ENCODE results near the gene ANKRD55. TPM values are rescaled to one million over a fixed set of nuclear protein-coding genes. Genes with fewer than 3 reads are reported as not detected.

Gene ANKRD55
- total and polyA plus RNA-seq, 2 donors (not counting 1 experiment from before 2014, with no cell fraction given), result not detected

DNA sequence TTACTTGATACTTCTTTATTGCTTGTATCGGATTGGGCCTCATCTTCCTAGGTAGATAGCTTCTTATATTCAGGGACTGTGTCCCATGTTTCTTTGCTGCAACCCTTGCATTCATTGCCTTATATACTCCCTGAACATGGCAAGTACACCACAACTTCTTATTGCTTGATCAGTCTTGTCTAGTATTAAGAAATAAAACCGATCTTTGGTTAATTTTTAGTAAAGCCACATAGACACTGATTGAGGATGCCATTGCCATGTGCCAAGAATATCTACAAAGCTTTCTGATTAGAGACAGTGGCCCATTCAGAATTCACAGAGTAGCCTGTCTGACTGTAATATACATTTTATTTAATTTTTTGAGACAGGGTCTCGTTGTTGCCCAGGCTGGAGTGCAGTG is 34.7 kb upstream of the ANKRD55 start:
- Histone ChIP-seq H2AFZ (ENCODE audit: low read length) (no peak overlapping the region), H3K9ac (ENCODE audit: insufficient read depth, low read length) (no peak overlapping the region), H3K4me2 (ENCODE audit: extremely low read depth, insufficient read depth, low read length) (no peak overlapping the region), H3K27ac (ENCODE audit: insufficient read depth, low read length) (no peak overlapping the region), H3K36me3 (ENCODE audit: control insufficient read depth, insufficient read depth, low read length) (no peaks in the 10 kb centered on the region), H3K9me3 (ENCODE audit: control insufficient read depth, insufficient read depth, low read depth, low read length) (no peaks in the 10 kb centered on the region), H3K79me2 (ENCODE audit: control insufficient read depth, insufficient read depth, low read length) (no peaks in the 10 kb centered on the region), H3K4me3 (replicated peaks in 1 of 4; ENCODE audit: control extremely low read depth in 1 of 4, insufficient read depth in 1 of 4, low read depth in 3 of 4, low read length in 4 of 4) (no peak overlapping the region), H3K27me3 (ENCODE audit: control insufficient read depth, insufficient read depth, low read length) (no peaks in the 10 kb centered on the region), H4K20me1 (ENCODE audit: control insufficient read depth, extremely low read depth, insufficient read depth, low read length) (no peaks in the 10 kb centered on the region), H3K4me1 (ENCODE audit: control insufficient read depth, extremely low read depth, insufficient read depth, low read length) (no peaks in the 10 kb centered on the region)
- TF ChIP-seq, protein P1, sequence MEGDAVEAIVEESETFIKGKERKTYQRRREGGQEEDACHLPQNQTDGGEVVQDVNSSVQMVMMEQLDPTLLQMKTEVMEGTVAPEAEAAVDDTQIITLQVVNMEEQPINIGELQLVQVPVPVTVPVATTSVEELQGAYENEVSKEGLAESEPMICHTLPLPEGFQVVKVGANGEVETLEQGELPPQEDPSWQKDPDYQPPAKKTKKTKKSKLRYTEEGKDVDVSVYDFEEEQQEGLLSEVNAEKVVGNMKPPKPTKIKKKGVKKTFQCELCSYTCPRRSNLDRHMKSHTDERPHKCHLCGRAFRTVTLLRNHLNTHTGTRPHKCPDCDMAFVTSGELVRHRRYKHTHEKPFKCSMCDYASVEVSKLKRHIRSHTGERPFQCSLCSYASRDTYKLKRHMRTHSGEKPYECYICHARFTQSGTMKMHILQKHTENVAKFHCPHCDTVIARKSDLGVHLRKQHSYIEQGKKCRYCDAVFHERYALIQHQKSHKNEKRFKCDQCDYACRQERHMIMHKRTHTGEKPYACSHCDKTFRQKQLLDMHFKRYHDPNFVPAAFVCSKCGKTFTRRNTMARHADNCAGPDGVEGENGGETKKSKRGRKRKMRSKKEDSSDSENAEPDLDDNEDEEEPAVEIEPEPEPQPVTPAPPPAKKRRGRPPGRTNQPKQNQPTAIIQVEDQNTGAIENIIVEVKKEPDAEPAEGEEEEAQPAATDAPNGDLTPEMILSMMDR (conservative IDR thresholded peaks at IDR 0.05 in 1 of 2, IDR thresholded peaks at IDR 0.05 in 1 of 2; ENCODE audit: low read depth in 1 of 2, low read length in 2 of 2), result no peak
- TF ChIP-seq EZH2 (IDR thresholded peaks at IDR 0.05; ENCODE audit: low read length, missing control alignments), result no peak
- no peak for DNase-seq (ENCODE audit: low read depth in 2 of 2)

DNA sequence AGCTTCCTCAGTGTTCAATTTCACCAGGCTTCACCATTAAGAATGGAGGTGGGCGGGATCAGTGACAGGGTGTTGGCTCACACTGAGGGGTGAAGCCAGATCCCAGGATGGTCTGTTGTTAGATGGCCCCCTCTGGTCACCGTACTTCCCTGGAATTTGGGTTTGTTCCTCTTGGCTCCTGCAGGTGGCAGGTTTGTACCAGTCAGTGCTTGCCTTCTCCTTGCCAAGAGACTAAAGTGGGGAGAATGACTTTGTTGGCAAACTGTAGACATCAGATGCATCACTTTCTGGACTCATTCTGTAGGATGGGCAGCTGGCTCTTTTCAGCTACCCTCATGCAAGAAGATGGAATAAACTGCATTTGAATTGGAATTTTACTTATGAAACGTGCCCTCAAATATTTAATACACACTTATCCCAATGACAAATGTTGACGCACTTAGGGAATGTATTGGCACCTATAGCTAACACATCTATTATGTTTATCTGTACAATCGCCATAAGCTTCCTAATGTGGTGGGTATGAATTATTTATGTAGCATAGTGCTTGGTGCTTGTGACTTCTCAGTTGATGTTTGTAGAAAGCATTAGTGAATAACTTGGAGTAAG is 31.4 kb upstream of the ANKRD55 start:
- no peaks in the 10 kb centered on the region for H3K27me3 ChIP-seq (ENCODE audit: control insufficient read depth, insufficient read depth, low read length)
- no peak overlapping the region for H2AFZ ChIP-seq (ENCODE audit: low read length)
- H3K27ac ChIP-seq (ENCODE audit: insufficient read depth, low read length), result no peak overlapping the region
- no peaks in the 10 kb centered on the region for H4K20me1 ChIP-seq (ENCODE audit: control insufficient read depth, extremely low read depth, insufficient read depth, low read length)
- no peak overlapping the region for H3K4me3 ChIP-seq (replicated peaks in 1 of 4; ENCODE audit: control extremely low read depth in 1 of 4, insufficient read depth in 1 of 4, low read depth in 3 of 4, low read length in 4 of 4)
- no peaks in the 10 kb centered on the region for H3K9me3 ChIP-seq (ENCODE audit: control insufficient read depth, insufficient read depth, low read depth, low read length)
- no peaks in the 10 kb centered on the region for H3K79me2 ChIP-seq (ENCODE audit: control insufficient read depth, insufficient read depth, low read length)
- DNase-seq (ENCODE audit: low read depth in 2 of 2), result peak; percentile 41 to 46
- H3K4me1 ChIP-seq (ENCODE audit: control insufficient read depth, extremely low read depth, insufficient read depth, low read length), result peaks cover 5% of the 10 kb centered on the region
- H3K36me3 ChIP-seq (ENCODE audit: control insufficient read depth, insufficient read depth, low read length), result no peaks in the 10 kb centered on the region
- TF ChIP-seq, protein P1 (conservative IDR thresholded peaks at IDR 0.05 in 1 of 2, IDR thresholded peaks at IDR 0.05 in 1 of 2; ENCODE audit: low read depth in 1 of 2, low read length in 2 of 2), result peak; percentile 36 to 45
- TF ChIP-seq EZH2 (IDR thresholded peaks at IDR 0.05; ENCODE audit: low read length, missing control alignments), result no peak
- H3K4me2 ChIP-seq (ENCODE audit: extremely low read depth, insufficient read depth, low read length), result no peak overlapping the region
- no peak overlapping the region for H3K9ac ChIP-seq (ENCODE audit: insufficient read depth, low read length)

DNA sequence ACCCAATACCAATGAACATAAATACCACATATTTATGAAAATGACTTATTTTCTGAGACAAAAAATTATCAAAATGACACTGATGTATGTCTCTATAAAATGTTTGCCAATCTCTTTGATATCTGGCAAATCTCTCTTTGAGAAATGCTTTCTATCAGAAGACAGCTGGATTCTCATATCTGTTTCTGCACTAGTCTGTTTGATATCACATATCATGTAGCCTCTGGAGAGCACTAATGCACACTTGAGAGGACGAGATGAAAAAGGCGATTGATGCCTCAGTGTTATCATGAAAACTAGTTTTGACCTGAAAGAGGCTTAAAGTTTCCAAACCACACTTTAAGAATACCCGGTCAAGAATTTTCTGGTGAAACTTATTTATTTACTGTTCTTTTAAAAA is 29.1 kb upstream of the ANKRD55 start:
- Histone ChIP-seq H3K9ac (ENCODE audit: insufficient read depth, low read length) (no peak overlapping the region), H3K9me3 (ENCODE audit: control insufficient read depth, insufficient read depth, low read depth, low read length) (no peaks in the 10 kb centered on the region), H3K4me3 (replicated peaks in 1 of 4; ENCODE audit: control extremely low read depth in 1 of 4, insufficient read depth in 1 of 4, low read depth in 3 of 4, low read length in 4 of 4) (no peak overlapping the region), H3K4me1 (ENCODE audit: control insufficient read depth, extremely low read depth, insufficient read depth, low read length) (peaks cover 8% of the 10 kb centered on the region), H3K36me3 (ENCODE audit: control insufficient read depth, insufficient read depth, low read length) (no peaks in the 10 kb centered on the region), H3K4me2 (ENCODE audit: extremely low read depth, insufficient read depth, low read length) (no peak overlapping the region), H2AFZ (ENCODE audit: low read length) (no peak overlapping the region), H3K27me3 (ENCODE audit: control insufficient read depth, insufficient read depth, low read length) (no peaks in the 10 kb centered on the region), H3K27ac (ENCODE audit: insufficient read depth, low read length) (no peak overlapping the region), H4K20me1 (ENCODE audit: control insufficient read depth, extremely low read depth, insufficient read depth, low read length) (no peaks in the 10 kb centered on the region), H3K79me2 (ENCODE audit: control insufficient read depth, insufficient read depth, low read length) (no peaks in the 10 kb centered on the region)
- no peak for TF ChIP-seq EZH2 (IDR thresholded peaks at IDR 0.05; ENCODE audit: low read length, missing control alignments)
- TF ChIP-seq, protein P1 (conservative IDR thresholded peaks at IDR 0.05 in 1 of 2, IDR thresholded peaks at IDR 0.05 in 1 of 2; ENCODE audit: low read depth in 1 of 2, low read length in 2 of 2), result no peak
- DNase-seq (ENCODE audit: low read depth in 2 of 2), result no peak

All from fibroblast of lung (primary cell).